Measurements from ENCODE around the gene TBX20.

DNA sequence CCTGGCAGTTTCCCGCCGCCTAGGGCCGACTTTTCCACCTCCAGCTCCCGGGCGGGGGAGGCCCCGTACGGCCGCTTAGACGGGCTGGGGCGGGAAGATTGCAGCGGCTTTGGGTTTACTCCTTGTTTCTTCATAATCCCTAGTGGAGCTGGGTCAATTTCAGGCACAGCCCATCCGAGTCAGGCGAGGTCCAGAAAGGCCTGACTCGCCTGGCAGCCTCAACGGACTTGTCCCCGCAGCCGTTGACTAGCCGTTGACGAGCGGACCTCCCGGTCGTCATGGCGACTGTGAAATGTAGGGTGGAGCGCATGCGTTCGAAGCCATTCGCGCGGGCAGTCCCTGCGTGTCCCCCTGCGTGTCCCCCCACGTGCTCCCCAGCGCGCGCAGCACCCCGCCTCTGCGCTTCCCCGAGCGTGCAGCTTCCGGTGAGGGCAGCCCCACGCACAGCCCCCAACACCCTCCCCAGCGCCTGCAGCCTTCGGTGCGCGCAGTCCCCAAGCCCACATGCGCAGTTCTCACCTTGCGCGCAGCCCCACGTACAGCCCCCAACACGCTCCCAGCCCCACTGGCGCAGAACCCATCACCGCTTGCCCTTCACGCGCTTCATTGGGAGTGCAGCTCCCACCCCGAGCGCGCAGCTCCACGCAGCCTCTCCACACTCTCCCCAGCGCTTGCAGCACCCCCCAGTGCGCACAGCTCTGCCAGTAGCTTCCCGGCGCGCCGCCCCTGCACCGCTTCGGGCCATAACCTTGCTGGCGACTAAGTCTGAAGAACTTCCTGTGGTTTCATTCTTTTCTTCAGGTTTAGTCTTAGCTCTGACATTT lies 67.8 kb downstream of the TBX20 start:
- TF ChIP-seq, protein P1, sequence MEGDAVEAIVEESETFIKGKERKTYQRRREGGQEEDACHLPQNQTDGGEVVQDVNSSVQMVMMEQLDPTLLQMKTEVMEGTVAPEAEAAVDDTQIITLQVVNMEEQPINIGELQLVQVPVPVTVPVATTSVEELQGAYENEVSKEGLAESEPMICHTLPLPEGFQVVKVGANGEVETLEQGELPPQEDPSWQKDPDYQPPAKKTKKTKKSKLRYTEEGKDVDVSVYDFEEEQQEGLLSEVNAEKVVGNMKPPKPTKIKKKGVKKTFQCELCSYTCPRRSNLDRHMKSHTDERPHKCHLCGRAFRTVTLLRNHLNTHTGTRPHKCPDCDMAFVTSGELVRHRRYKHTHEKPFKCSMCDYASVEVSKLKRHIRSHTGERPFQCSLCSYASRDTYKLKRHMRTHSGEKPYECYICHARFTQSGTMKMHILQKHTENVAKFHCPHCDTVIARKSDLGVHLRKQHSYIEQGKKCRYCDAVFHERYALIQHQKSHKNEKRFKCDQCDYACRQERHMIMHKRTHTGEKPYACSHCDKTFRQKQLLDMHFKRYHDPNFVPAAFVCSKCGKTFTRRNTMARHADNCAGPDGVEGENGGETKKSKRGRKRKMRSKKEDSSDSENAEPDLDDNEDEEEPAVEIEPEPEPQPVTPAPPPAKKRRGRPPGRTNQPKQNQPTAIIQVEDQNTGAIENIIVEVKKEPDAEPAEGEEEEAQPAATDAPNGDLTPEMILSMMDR (IDR thresholded peaks at IDR 0.05; ENCODE audit: poor library complexity) = peak; percentile 12
- no peak for TF ChIP-seq EZH2phosphoT487 (IDR thresholded peaks at IDR 0.05; ENCODE audit: low read depth, severe bottlenecking, unreplicated experiment)

All from hepatocyte (in vitro differentiated cells).